ENCODE data around the gene PLXNB2.

DNA sequence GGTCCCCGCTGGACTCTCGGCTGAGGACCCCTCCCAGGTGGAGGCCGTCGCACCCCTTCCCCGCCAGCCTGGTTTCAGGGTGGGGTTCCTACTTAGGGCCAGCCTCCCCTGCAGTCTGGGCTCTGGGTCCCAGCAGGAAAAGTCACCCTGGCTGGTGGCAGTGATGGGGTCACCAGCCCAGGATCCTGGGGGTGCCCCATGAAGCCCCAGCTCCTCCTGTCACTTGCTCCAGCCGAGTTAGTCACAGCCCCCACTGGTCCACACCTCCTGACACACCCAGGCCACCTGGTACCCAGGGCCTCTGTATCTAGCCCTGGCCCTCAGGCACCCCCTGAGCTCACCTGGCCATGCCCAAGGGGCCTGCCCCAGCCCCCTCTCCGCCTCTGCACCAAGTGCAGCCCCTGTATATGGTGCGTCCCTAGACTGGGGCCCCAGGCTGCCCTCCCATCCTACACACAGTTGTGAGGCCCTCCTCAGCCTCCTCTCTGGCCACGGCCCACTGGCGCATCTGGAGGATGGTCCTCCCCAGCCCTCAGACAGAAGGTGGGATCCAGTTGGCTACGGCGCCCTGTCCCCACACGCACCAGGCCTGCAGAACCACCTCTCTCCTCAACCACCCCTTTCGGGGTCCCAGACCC is 6.7 kb downstream of the PLXNB2 start:
- TF ChIP-seq EZH2phosphoT487 (IDR thresholded peaks at IDR 0.05; ENCODE audit: borderline replicate concordance, low read length) (no peak), CTCF (IDR thresholded peaks at IDR 0.05; ENCODE audit: low read depth, low read length, poor library complexity, severe bottlenecking) (no peak)
